ENCODE data around the gene C17orf58.
"Not testable (repeated sequence)": the region's sequence is repeated elsewhere in the genome, so short reads cannot be mapped to it uniquely, and the experiment has no call there.

Gene C17orf58

GRCh38 chr17:67999291-67999911 lies 3.1 kb upstream of the C17orf58 start:
- no peak for DNase-seq

GRCh38 chr17:67998466-67998865 lies 2.2 kb upstream of the C17orf58 start:
- DNase-seq = no peak

GRCh38 chr17:67995570-67996263 lies 552 bp downstream of the C17orf58 start:
- no peak for DNase-seq

GRCh38 chr17:67994817-67995569 lies 1.3 kb downstream of the C17orf58 start:
- DNase-seq = no peak

GRCh38 chr17:67993998-67994361 lies 2.3 kb downstream of the C17orf58 start:
- DNase-seq = no peak

GRCh38 chr17:67993153-67993997 lies 2.9 kb downstream of the C17orf58 start:
- DNase-seq = peak; percentile 72

- no peak for DNase-seq
These were observed 3.6 kb downstream of the C17orf58 start for GRCh38 chr17:67992548-67993152.

GRCh38 chr17:67990909-67991308 lies 5.4 kb downstream of the C17orf58 start:
- DNase-seq = no peak

GRCh38 chr17:67983383-67983688 lies 12.9 kb downstream of the C17orf58 start:
- no peak for DNase-seq

GRCh38 chr17:67982686-67983382 lies 13.4 kb downstream of the C17orf58 start:
- DNase-seq = no peak

GRCh38 chr17:67982034-67982640 lies 14.1 kb downstream of the C17orf58 start:
- no peak for DNase-seq

- DNase-seq = not testable (repeated sequence)
These were observed 15.4 kb downstream of the C17orf58 start for GRCh38 chr17:67980883-67981282.

- no peak for DNase-seq
These were observed 15.8 kb downstream of the C17orf58 start for GRCh38 chr17:67980456-67980855.

GRCh38 chr17:67976306-67976705 lies 20.0 kb downstream of the C17orf58 start:
- DNase-seq = not testable (repeated sequence)

GRCh38 chr17:67974598-67975066 lies 21.6 kb downstream of the C17orf58 start:
- DNase-seq = no peak

GRCh38 chr17:67974185-67974584 lies 22.1 kb downstream of the C17orf58 start:
- DNase-seq = no peak

- no peak for DNase-seq
These were observed 25.5 kb downstream of the C17orf58 start for GRCh38 chr17:67970783-67971182.

GRCh38 chr17:67963145-67963572 lies 33.1 kb downstream of the C17orf58 start:
- peak; percentile 59 for DNase-seq

- not testable (repeated sequence) for DNase-seq
These were observed 34.1 kb downstream of the C17orf58 start for GRCh38 chr17:67962156-67962555.

GRCh38 chr17:67960276-67960675 lies 36.0 kb downstream of the C17orf58 start:
- DNase-seq = not testable (repeated sequence)

GRCh38 chr17:67959510-67959909 lies 36.8 kb downstream of the C17orf58 start:
- DNase-seq = no peak
